HG02981 (cell line): ENCODE measurements around the gene NPW.

Experiments used
- ATAC-seq: cut with Tn5 transposase; IDR thresholded peaks from one replicate; pipeline ENCODE4 v1.9.1; 2021; ENCODE audit warnings: mild to moderate bottlenecking, moderate library complexity; ENCODE audit not compliant: unreplicated experiment

NPW gene

DNA sequence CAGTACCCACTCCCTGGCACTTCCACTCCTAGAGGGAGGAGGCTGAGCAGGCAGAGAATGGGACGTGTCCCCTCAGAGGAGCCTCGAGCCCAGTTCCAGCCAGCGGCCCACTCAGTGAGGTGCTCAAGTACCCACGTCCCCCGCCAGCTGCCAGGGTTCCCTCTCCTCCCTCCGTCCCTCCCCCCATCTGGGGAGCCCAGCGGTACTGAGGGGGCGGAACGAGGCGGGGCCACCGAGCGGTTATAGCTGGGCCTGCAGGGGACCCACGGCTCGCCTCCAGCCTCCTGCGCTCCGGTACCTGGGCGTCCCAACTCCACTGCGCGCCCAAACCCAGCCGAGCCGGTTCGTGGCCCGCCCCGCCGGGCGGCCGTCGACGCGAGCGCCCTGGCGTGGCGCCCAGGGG is at the start of gene NPW:
Gene NPW, plus strand, starts transcription at position 268 of the 403 bp plus-strand sequence.
- no peak for ATAC-seq

DNA sequence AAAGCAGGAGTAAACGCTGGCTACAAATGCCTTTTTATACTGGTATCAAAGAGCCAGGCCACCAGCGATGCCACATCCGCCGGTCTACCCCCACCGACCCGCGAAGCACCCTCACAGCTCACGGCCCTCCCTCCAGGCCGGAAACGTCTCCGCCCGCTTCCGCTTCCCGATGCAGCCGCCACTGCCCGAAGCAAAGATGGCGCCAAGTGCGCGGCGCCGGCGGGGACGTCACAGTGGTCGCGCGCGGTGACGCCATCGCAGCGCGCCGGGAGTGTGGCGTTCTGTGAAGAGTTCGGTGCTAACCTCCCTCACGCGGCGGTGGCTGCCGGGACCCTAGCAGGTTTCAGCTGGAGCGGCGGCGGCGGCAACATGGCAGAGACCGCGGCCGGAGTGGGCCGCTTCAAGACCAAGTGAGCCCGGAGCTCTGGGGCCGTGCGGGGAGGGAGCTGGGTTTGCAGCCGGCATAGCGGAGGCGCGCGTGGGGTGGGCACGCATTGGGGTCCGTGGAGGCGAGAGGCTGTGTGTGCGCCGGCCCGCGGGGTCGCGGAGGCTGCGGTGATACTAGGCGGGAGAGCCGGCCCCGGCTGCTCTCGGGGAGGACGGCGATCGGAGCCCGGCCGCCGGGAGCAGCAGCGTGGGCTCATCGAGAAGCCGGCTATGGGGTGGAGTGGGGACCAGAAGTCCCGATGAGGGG is 47.6 kb upstream of the NPW start, which contains the start of gene TBL3:
Gene TBL3, plus strand, starts transcription at position 258 of the 694 bp plus-strand sequence. Its CDS starts 112 bp downstream, at position 370.
- ATAC-seq: peak; percentile 76

DNA sequence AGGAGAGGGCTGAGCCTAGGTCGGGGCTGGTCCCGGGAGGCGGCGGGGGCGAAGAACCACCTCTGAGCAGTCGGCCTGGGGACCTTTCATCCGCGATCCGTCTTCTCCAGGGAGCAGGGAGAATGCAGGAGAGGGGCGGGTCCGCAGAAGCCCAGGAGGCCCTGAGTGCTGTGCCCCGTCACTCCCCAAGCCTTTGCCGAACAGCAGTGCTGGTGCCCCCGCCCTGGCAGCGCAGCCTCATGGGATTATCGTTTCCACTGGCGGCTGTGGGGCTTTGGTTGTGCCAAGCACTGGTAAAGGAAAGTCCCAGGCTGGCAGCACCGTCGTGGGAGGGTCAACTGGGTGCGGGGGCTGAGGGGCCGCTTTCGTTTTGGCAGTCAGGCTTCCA is 47.1 kb upstream of the NPW start:
- ATAC-seq: no peak

DNA sequence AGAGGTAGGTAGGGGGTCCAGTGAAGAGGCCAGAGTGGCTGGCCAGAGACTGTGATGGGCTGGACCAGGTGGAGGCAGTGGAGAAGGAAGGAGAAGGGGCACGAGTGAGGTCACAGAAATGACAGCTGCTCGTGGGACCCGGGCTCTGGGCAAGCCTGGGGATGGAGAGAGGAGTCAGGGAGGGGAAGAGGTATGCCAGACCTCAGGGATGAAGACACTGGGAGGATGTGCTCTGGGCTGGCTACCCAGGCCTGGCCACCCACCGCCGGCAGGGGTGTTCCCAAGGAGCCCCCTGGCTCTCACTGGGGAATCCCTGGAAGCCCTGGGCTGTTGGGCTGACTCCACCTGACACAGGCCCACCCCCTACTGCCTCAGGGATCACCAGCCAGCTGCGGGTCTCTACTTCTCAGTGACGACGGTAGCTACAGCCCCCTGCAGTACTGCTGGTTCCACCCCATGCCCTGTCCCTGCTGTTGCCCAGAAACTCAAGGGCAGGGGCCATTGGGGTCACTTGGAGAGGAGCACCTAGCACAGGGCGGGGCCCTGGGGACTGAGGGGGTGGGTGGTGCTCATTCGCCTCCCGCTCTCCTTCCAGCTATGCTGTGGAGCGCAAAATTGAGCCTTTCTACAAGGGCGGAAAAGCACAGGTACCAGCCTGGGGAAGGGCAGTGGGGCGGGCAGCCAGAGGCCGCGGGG is 46.0 kb upstream of the NPW start:
- ATAC-seq: no peak

DNA sequence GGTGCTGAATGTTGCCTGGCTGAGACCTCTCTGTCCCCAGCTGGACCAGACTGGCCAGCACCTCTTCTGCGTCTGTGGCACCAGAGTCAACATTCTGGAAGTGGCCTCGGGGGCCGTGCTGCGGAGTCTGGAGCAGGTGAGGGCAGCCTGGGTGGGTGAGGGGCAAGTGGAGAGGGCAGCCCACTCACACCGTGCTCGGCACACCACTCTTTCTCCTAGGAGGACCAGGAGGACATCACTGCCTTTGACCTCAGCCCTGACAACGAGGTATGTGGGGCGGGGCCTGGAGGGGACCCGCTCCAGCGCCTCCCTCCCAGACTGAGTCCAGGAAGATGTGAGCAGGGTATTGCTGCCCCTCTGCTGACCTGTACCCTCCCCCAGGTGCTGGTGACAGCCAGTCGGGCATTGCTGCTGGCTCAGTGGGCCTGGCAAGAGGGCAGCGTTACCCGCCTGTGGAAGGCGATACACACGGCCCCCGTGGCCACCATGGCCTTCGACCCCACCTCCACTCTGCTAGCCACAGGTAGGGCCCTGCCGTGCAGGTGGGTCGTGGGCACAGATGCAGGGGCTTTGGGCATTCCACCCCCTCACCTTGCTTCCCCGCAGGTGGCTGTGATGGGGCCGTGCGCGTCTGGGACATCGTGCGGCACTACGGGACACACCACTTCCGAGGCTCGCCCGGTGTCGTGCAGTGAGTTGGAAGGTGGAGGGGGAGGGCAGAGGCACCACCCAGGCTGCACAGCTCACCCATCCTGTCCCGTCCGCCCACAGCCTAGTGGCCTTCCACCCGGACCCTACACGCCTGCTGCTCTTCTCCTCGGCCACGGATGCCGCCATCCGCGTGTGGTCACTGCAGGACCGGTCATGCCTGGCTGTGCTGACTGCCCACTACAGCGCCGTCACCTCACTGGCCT is 45.2 kb upstream of the NPW start:
- ATAC-seq: no peak

DNA sequence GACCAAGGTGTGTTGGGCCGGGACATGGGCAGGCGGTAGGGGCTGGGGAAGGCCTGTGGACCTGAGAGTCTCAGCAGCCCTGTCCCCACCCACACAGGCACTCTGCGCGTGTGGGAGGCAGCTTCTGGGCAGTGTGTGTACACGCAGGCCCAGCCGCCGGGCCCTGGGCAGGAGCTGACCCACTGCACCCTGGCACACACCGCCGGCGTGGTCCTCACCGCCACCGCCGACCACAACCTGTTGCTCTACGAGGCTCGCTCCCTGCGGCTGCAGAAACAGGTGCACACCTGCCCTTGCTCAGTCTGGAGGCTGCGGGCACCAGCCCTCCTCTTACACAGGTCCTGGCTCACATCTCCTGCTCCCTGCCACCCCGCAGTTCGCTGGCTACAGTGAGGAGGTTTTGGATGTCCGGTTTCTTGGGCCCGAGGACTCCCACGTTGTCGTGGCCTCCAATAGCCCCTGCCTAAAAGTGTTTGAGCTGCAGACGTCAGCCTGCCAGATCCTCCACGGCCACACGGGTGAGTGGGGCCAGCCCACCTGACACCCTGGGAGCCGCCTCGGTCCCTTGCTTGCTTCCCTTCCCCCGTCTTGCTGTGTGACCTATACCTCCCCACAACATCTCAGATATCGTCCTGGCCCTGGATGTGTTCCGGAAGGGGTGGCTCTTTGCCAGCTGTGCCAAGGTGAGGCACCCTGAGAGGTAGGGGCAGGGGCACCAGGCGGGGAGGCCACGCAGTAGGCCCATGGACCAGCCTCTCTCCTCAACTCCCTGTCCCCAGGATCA is 44.0 kb upstream of the NPW start:
- no peak for ATAC-seq

DNA sequence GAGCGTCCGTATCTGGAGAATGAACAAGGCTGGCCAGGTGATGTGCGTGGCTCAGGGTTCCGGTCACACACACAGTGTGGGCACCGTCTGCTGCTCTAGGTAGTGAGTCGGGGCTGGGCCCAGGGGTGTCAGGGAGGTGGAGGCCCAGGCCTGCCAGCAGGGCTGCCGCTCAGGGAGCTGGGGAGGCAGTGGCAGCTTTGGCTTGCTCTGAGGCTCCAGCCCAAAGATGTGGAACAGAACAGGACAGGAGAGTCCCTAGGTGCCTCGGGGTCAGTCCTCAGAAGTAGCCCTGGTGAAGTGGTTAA is 43.4 kb upstream of the NPW start:
- ATAC-seq: no peak

DNA sequence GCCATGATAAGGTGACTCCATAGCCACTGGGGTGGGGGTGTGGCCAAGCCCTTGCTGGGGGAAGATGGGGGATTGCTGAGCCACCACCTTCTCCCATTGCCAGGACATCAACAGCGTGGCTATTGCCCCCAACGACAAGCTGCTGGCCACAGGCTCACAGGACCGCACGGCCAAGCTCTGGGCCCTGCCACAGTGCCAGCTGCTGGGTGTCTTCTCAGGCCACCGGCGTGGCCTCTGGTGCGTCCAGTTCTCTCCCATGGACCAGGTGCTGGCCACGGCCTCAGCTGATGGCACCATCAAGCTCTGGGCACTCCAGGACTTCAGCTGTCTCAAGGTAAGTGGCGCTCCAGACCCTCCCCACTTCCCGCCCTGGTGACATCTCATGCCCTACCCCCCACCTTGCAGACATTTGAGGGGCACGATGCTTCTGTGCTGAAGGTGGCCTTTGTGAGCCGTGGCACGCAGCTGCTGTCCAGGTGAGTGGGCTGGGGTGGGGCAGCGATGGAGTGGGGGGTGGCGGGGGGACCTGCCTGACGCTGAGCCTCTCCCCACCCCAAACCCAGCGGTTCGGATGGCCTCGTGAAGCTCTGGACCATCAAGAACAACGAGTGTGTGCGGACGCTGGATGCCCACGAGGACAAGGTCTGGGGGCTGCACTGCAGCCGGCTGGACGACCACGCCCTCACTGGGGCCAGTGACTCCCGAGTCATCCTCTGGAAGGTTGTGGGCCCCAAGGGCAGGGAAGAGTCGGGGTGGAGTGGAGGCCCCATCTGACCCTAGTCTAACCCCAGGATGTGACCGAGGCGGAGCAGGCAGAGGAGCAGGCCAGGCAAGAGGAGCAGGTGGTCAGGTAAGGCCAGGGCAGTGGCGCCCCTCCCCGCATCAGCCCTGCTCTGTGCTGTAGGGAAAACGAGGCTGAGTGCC is 42.4 kb upstream of the NPW start:
- ATAC-seq: no peak

DNA sequence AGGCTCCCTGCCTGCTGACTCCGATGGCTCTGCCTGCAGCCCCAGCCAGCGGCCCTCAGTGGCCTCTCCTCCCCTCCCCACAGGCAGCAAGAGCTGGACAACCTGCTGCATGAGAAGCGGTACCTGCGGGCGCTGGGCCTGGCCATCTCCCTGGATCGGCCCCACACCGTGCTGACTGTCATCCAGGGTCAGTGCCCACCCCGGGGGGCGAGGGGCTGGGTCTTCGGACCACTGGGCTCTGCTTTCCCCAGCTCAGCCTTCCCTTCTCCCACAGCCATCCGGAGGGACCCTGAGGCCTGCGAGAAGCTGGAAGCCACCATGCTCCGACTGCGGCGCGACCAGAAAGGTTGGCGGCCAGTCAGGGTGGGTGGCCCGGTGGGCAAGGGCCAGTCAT is 41.7 kb upstream of the NPW start:
- ATAC-seq: no peak

DNA sequence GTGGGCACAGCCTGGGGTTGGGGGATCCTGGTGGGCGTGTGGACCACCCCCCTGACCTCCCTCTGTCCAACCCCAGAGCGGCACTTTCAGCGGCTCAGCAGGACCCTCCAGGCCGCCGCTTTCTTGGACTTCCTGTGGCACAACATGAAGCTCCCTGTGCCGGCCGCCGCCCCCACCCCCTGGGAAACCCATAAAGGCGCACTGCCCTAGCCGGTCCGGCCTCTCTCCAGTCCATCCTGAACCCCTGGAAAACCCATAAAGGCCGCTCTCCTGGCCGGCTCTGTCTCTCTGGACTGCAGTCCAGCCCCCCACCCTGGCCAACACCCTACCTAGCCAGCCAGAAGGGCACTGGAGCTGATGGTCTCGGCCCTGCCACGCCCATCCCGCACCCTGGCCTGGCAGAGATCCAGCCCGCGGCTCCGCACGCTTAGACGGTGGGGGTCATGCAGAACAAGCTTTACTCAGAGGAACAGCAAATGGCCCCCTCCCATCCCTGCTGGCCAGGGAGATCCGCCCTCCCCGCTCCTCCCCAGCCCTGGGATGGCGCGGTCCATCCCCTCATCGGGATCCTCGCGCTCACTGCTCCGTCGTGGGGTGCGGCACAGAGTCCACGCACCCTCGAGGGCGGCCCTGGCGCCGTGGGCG is 41.0 kb upstream of the NPW start:
- no peak for ATAC-seq

DNA sequence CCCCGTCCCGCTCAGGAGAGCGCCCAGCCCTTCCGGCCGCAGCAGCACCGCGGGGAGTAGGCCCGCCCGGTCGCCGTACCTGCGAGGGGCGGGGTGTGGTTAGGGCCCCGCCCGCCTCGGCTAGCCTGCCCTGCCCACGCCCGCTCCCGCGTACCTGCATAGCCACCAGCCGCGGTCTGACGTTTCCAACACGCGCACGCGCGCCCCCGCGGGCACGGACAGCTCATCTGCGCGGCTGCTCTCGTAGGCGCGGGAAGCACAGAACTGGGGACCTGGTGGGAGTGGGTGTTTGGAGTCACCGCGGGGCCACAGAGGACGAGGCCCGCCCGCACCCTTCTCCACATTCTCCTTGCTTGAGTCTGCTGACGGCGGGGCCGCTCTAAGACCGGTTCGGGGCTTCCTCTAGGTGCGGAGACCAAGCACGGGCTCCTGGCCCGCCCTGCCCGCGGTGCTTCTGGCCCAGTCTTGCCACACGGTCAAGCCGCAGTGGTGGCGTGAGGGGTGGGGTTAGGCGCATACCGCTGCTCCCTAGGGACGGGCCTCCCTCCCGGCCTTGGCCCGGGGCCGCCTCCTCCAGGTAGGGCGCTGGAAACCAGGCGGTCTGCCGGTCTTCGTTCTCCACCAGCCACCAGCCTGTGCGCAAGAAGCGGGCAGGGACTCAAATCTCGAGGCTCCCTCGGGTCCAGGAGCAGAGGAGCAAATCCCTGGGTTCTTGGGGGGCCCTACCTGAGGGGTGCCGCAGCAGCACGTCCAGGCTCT is 40.1 kb upstream of the NPW start:
- ATAC-seq: no peak

DNA sequence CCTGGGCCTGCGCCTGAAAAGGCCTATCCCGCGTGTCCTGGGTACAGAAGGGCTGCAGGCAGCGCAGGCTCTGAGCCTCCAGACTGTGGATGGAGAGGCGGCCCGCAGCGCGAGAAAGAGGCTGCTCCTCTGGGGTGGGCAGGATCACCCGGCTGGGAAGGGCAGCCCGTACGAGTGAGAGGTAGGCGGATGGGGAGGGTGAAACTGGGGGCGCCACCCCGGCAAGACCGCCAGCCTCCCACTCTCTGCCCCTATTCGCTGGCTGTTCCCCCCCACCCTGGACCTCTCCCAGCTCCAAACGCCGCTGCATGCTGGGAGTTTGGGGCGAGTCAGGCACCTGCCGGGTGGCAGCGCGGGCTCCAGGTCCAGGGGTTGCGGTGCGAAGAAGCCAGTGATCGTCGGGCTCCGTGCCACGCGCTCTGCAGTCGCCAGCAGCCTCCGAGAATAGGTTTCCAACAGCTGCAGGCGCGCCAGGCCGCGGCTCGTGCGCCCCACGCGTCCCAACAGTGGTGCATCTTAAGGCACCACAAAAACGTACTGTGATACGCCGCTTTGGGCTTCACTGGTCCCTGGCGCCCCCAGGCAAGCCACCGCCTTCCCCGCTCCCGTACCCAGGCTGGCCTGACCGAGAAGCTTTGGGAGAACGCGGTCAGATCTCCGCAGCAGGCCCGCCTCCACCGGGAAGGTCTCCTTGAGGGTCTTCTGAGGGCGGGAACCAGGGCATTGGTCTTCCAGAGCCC is 39.4 kb upstream of the NPW start:
- ATAC-seq: no peak

DNA sequence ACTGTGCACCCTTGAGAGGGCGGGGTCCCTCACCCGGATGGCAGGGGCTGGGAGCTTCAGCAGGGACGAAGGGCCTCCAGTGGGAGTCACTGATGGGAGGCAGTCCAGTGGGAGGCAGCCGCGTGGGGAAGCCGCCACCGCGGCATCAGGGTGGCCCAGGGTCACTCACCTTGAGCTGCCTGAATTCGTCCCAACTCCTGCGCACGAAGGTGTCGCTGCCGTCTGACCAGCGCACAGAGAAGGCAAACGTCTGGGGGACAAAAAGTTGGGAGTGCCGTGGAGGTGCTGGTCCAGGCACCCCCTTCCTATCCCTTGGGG is 38.9 kb upstream of the NPW start:
- no peak for ATAC-seq

DNA sequence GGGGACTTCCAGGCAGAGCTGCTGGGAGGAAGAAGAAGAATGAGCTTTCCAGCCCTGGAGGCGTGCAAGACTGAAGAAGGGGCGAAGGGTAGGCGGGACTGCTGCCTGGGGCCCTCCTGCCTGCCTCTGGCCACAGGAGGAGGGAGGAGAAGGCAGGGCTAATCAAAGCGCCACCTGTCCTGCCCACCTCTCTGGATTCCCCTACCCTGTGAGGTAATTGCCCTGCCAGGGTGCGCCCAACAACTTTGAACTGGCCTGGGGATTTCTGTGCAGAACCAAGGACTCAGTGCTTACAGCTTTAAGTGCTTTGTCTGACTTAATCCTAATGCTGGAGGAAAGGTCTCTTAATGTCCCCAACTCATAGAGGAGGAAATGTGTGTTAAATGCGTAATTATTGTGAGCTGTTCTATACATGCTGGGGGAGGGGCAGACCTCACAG is 38.2 kb upstream of the NPW start, which contains the start of gene NOXO1:
Gene NOXO1, minus strand, starts transcription at position 72 of the 439 bp plus-strand sequence. CDS start 290 bp downstream, outside the sequence.
- no peak for ATAC-seq

DNA sequence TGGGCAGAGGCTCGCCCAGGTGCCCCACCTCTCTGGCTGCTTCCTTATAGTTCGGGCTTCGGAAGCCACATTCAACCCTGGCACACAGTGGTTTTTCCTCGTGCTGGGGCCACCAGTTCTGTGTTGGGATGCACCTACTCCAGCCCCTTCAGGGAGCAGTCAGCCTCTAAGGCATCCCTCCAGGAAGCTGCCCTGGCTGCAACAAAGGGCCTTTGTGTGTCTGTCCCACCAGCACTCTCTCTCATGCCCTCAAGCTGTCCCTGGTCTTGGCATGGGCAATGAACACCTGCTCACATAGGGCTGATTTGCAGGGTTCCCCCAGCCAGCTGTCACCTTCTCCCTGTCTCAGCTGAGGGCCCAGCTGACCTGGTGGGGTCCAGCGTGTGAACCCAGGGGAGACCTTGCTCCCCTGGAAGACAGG is 37.6 kb upstream of the NPW start:
- no peak for ATAC-seq

DNA sequence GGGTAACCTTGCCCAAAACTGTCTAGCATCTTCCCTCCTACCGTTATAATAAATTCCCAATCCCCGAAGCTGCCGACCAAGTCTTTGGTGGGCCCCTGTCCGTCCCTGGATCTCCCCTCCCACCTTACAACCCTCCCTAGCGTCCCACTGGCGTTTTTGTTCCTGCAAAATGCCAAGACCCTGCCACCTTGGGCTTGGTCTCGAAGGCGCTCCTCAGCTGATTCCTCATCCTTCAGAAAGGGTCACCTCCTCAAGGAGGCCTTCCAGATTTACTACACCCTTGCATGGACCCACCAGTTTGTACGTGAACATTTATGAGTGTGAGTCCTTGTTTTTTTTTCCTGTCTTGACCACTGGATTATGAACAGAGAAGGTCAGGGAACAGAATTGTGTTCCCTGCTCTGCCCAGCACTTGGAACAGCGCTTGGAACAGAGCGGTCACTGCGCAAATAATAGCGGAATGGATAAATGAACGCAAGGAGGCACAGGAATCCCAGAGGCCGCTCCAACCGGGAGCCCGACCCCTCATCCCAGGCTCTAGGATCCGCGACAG is 36.5 kb upstream of the NPW start:
- no peak for ATAC-seq

DNA sequence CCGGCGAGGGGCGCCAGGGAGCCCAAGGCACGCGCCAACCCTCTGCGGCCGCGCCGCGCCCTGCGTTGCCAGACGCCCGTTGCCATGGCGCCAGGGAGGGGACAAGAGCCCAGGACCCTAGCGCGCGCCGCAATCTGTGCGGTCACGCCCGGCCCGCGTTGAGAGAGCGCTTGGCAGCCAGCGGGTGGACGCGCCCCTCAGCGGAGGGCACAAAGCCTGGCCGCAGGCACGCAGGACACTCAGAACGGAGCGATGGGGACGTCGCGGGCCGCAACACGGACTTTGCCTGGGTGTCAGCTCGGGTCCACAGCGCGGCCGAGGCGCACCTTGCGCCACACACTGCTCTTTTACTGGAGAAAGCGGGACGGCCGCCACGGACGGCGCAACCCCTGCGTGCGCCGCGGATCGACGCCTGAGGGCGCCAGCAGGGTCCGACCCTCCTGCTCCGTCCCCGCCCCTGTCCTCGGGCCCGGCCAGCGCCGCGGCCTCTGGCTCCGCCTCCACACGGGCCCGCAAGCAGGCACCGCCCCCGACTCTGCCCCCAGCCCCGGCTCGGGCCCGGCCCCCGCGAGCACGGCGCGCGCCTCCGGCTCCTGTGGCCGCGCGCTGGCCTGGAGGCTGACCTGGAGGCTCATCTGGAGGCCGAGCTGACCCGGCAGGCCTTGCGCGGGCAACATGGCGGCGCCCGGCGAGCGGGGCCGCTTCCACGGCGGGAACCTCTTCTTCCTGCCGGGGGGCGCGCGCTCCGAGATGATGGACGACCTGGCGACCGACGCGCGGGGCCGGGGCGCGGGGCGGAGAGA is 35.8 kb upstream of the NPW start, which contains the start of gene GFER:
Gene GFER, plus strand, starts transcription at position 650 of the 803 bp plus-strand sequence. Its CDS starts 26 bp downstream, at position 676.
- ATAC-seq: peak; percentile 65
